Prostate gland (tissue), 2 donors: ENCODE data around the gene SEMA4C.

Source experiments
- CTCF ChIP-seq, 4 experiments: fragments of 200-600 bp in 2 of 4; fragments of 450-650 bp in 2 of 4; sonication (generic) in 2 of 4; IDR thresholded peaks; 1 replicate in 3 of 4; 2 replicates in 1 of 4; pipeline ENCODE4 v1.5.1; 2016 to 2019; ENCODE audit warnings: antibody characterized with exemption in 4 of 4, mild to moderate bottlenecking in 2 of 4, moderate library complexity in 2 of 4
- POLR2A ChIP-seq: fragments of 450-650 bp; IDR thresholded peaks from one replicate; pipeline ENCODE4 v1.6.1; 2016; ENCODE audit warnings: antibody characterized with exemption, mild to moderate bottlenecking
- POLR2AphosphoS5 ChIP-seq: sonication (generic); formaldehyde crosslinking; IDR thresholded peaks from one replicate; pipeline ENCODE4 v1.6.1; 2017; ENCODE audit warnings: antibody characterized with exemption

- no peak for TF ChIP-seq POLR2AphosphoS5
- TF ChIP-seq CTCF (IDR thresholded peaks at IDR 0.05) = no peak
- TF ChIP-seq POLR2A = no peak
Measured at GRCh38 chr2:96878171-96878570, 8.3 kb upstream of the SEMA4C start.
